SK-N-SH (cell line): ENCODE data around the gene CAPN11.

Experiments used
- CTCF ChIP-seq: fragments of 200-600 bp; sonication (generic); IDR thresholded peaks from 2 replicates; pipeline ENCODE4 v1.6.1; 2017; ENCODE audit warnings: antibody characterized with exemption, mild to moderate bottlenecking, moderate library complexity
- EP300 ChIP-seq, 2 experiments: IDR thresholded peaks; 2 replicates each; pipeline versions ENCODE4 v1.4.0 to v1.6.1; 2012; ENCODE audit warnings: borderline replicate concordance in 1 of 2, low read depth in 1 of 2, low read length in 1 of 2
- REST ChIP-seq: IDR thresholded peaks from 2 replicates; pipeline ENCODE4 v1.6.1; 2012; ENCODE audit warnings: mild to moderate bottlenecking, low read depth, low read length, moderate library complexity
- RFX5 ChIP-seq: IDR thresholded peaks from 2 replicates; pipeline ENCODE4 v1.6.1; 2012; ENCODE audit warnings: mild to moderate bottlenecking, improper control_type of control experiment, low read length
- TAF1 ChIP-seq: IDR thresholded peaks from 2 replicates; pipeline ENCODE4 v1.6.1; 2012; ENCODE audit warnings: low read depth, mild to moderate bottlenecking, low read length, moderate library complexity, borderline replicate concordance
- ZBTB33 ChIP-seq: IDR thresholded peaks from 2 replicates; pipeline ENCODE4 v1.4.0; 2012; ENCODE audit warnings: low read depth, borderline replicate concordance

- TF ChIP-seq RFX5 (no peak), ZBTB33 (no peak), REST (no peak), CTCF (no peak), TAF1 (no peak), EP300 (IDR thresholded peaks at IDR 0.05; ENCODE audit: borderline replicate concordance in 1 of 2, low read depth in 1 of 2, low read length in 1 of 2) (no peak)
Measured at GRCh38 chr6:44190715-44191114, 32.1 kb downstream of the CAPN11 start.
